ENCODE measurements around the gene USP40. TPM values are rescaled to one million over a fixed set of nuclear protein-coding genes. Genes with fewer than 3 reads are reported as not detected.
A peak's percentile ranks its signal among the peaks of the same experiment; 100 is the strongest.

Gene USP40
- total RNA-seq, 1 donor from 2014 or later: 47.6 TPM

DNA sequence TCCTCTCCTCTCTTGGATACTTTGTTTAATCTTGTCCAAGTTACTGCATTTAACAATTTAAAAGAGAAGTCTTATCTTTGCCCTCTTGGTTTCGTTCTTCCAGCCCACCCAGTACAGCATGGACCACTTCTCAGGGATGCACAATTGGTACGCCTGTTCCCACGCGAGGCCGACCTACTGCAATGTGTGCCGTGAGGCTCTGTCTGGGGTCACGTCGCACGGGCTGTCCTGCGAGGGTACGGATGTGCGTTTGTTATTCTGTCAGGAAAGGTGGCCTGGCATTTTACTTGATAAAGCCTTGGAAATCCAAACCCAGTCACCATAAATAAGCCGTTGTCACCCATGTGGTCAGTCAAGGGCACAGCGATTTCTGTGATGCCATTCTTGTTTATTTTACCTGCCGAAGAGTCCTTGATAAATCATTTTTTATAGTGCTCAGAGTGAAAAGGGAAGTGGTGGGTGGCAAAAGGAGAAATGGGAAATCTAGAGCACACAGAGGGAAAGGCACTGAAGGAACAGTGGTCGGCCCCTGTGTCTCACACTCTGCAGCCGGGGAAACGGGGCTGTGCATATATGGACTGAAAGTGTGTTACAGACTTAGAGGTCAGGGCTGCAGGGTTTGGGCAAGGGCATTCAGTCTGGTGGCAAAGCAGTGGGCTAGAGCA lies 131.8 kb downstream of the USP40 start:
- DNase-seq (peak; percentile 50), ATAC-seq (peak; percentile 45)
- H3K27me3 ChIP-seq: no peaks in the 10 kb centered on the region
- no peaks in the 10 kb centered on the region for H3K4me1 ChIP-seq
- H3K27ac ChIP-seq: no peak overlapping the region
- no peak overlapping the region for H3K4me3 ChIP-seq
- TF ChIP-seq, protein P1, sequence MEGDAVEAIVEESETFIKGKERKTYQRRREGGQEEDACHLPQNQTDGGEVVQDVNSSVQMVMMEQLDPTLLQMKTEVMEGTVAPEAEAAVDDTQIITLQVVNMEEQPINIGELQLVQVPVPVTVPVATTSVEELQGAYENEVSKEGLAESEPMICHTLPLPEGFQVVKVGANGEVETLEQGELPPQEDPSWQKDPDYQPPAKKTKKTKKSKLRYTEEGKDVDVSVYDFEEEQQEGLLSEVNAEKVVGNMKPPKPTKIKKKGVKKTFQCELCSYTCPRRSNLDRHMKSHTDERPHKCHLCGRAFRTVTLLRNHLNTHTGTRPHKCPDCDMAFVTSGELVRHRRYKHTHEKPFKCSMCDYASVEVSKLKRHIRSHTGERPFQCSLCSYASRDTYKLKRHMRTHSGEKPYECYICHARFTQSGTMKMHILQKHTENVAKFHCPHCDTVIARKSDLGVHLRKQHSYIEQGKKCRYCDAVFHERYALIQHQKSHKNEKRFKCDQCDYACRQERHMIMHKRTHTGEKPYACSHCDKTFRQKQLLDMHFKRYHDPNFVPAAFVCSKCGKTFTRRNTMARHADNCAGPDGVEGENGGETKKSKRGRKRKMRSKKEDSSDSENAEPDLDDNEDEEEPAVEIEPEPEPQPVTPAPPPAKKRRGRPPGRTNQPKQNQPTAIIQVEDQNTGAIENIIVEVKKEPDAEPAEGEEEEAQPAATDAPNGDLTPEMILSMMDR (IDR thresholded peaks at IDR 0.05): no peak
- H3K36me3 ChIP-seq: peaks cover 44% of the 10 kb centered on the region
- H3K9me3 ChIP-seq: no peaks in the 10 kb centered on the region
- intact Hi-C loops (cut with DNase I): no loop called here

DNA sequence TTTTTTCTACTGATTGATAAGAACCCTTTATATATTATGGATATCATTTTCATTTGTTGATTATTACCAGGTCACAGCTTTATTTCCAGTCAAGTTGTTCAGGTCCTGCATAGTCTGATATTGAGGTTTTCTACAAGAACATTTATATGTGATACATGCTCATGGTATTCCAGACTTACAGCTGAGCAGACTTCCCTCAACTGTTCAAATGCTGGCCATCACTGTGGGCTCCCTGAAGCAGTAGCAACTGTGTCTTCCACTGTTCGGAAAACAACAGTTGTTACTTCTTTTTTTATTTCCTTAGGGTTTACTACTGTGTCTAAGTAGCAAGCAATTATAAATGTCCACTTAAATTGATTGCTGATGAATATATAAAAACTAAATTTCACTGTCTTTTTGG lies 132.8 kb downstream of the USP40 start:
- DNase-seq (no peak), ATAC-seq (no peak)
- intact Hi-C loops (cut with DNase I): no loop called here
- Histone ChIP-seq H3K27me3 (no peaks in the 10 kb centered on the region), H3K36me3 (peaks cover 34% of the 10 kb centered on the region), H3K27ac (no peak overlapping the region), H3K4me3 (no peak overlapping the region), H3K4me1 (no peaks in the 10 kb centered on the region), H3K9me3 (no peaks in the 10 kb centered on the region)
- TF ChIP-seq, protein P1 (IDR thresholded peaks at IDR 0.05): no peak

DNA sequence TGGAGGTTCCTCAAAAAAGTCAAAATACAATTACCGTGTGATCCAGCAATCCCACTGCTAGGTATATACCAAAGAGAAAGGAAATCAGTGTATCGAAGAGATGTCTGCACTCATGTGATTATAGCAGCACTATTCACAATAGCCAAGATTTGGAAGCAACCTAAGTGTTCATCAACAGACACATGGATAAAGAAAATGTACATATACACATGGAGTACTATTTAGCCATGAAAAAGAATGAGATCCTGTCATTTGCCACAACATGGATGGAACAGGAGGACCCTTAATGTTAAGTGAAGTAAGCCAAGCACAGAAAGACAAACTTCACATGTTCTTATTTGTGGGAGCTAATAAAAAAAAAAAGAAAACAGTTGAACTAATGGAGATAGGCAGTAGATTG lies 133.6 kb downstream of the USP40 start:
- Histone ChIP-seq H3K9me3 (no peaks in the 10 kb centered on the region), H3K4me1 (no peaks in the 10 kb centered on the region), H3K4me3 (no peak overlapping the region), H3K36me3 (peaks cover 28% of the 10 kb centered on the region), H3K27me3 (no peaks in the 10 kb centered on the region), H3K27ac (no peak overlapping the region)
- ATAC-seq (no peak), DNase-seq (no peak)
- TF ChIP-seq, protein P1 (IDR thresholded peaks at IDR 0.05): no peak
- intact Hi-C loops (cut with DNase I): no loop called here

DNA sequence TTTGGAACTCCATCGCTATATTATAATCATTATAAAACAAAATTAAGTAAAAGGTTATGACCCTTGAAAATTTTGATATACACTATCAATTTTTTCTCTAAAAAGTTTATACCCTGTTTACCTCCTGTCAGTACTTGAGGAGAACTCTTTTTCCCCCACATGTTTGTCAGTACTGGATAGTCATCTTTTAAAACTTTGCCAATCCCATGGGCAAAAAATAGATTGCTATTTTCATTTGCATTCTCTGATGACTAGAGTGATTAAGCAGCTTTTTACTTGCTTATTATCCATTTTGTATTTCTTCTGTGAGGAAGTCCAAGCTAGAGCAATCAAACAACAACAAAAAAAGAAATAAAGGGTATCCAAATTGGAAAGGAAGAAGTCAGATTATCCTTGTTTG lies 135.9 kb downstream of the USP40 start:
- Histone ChIP-seq H3K4me3 (no peak overlapping the region), H3K9me3 (no peaks in the 10 kb centered on the region), H3K36me3 (peaks cover 4% of the 10 kb centered on the region), H3K27ac (no peak overlapping the region), H3K4me1 (no peaks in the 10 kb centered on the region), H3K27me3 (no peaks in the 10 kb centered on the region)
- no peak for DNase-seq
- no peak for ATAC-seq
- TF ChIP-seq, protein P1 (IDR thresholded peaks at IDR 0.05): no peak
- intact Hi-C loops (cut with DNase I): no loop called here

DNA sequence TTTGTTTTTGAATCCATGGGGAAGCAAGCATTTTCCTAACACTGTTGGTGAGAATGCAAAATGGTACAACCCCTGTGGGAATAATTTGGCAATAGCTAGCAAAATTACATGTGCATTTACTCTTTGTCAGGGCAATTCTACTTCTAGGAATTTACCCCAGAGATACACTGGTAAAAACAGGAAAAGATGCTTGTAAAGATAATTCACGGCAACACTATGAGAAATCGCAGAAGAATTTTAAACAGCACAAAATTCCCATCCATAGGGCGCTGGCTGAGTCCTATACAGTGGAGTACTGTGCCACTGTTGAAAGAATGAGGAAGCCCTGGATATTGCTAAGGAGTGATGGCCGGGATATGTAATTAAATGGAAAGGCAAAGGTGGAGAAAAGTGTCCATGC lies 136.5 kb downstream of the USP40 start:
- H3K4me3 ChIP-seq: no peak overlapping the region
- no peak overlapping the region for H3K27ac ChIP-seq
- DNase-seq (no peak), ATAC-seq (no peak)
- TF ChIP-seq, protein P1 (IDR thresholded peaks at IDR 0.05): no peak
- H3K27me3 ChIP-seq: no peaks in the 10 kb centered on the region
- intact Hi-C loops (cut with DNase I): no loop called here
- no peaks in the 10 kb centered on the region for H3K36me3 ChIP-seq
- no peaks in the 10 kb centered on the region for H3K4me1 ChIP-seq
- no peaks in the 10 kb centered on the region for H3K9me3 ChIP-seq

All from upper lobe of right lung (tissue), 1 donor.